Measurements from ENCODE around the gene PATE1.

Gene PATE1

DNA sequence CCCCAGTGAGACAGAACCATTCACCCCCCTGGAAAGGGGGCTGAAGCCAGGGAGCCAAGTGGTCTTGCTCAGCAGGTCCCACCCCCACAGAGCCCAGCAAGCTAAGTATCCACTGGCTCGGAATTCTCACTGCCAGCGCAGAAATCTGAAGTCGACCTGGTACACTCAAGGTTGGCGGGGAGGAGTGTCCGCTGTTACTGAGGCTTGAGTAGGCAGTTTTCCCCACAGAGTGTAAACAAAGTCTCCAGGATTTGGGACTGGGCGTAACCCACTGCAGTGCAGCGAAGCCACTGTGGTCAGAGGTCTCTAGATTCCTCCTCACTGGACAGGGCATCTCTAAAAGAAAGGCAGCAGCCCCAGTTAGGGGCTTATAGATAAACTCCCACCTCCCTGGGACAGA lies 10.0 kb downstream of the PATE1 start:
- peaks cover 0 to 2% (median 0%) of the 10 kb centered on the region in 5 donors for H3K27me3 ChIP-seq (ENCODE audit: control insufficient read depth in 5 of 5, insufficient read depth in 4 of 5, low read length in 5 of 5)
- H3K4me3 ChIP-seq (ENCODE audit: low read depth in 1 of 5, low read length in 5 of 5), result no peak overlapping the region
- no peaks in the 10 kb centered on the region for H3K4me1 ChIP-seq (ENCODE audit: control insufficient read depth in 5 of 5, insufficient read depth in 5 of 5, low read length in 5 of 5)
- no peak overlapping the region for H3K27ac ChIP-seq (ENCODE audit: low read depth, low read length)
- no peaks in the 10 kb centered on the region for H3K36me3 ChIP-seq (ENCODE audit: control insufficient read depth in 5 of 5, insufficient read depth in 5 of 5, low read length in 5 of 5)
- H3K9me3 ChIP-seq (ENCODE audit: control insufficient read depth in 5 of 5, low read length in 5 of 5), result peaks cover 0 to 4% (median 0%) of the 10 kb centered on the region in 5 donors
- H3K9ac ChIP-seq (ENCODE audit: low read length in 5 of 5), result no peak overlapping the region

DNA sequence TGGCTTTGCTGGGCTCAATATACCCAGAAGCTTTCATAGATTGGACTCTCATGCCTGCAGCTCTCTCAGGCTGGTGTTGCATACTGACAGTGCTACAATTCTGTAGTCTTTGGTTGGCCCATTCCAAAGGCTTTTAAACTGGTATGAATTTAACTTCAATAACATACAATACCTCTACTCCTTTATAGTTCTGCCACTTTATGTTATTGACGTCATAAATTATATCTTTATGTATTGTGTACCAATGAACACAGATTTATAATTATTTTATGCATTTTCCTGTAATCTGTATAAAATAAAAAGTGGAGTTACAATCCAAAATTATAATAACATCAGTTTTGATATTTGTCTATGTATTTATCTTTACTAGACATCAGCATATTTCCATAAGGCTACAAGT lies 16.4 kb downstream of the PATE1 start:
- H3K27ac ChIP-seq (ENCODE audit: low read depth, low read length), result no peak overlapping the region
- H3K9me3 ChIP-seq (ENCODE audit: control insufficient read depth in 5 of 5, low read length in 5 of 5), result peaks cover 0 to under 1% (median 0%) of the 10 kb centered on the region in 5 donors
- no peaks in the 10 kb centered on the region for H3K4me1 ChIP-seq (ENCODE audit: control insufficient read depth in 5 of 5, insufficient read depth in 5 of 5, low read length in 5 of 5)
- peaks cover 0 to 3% (median 0%) of the 10 kb centered on the region in 5 donors for H3K27me3 ChIP-seq (ENCODE audit: control insufficient read depth in 5 of 5, insufficient read depth in 4 of 5, low read length in 5 of 5)
- H3K4me3 ChIP-seq (ENCODE audit: low read depth in 1 of 5, low read length in 5 of 5), result no peak overlapping the region
- H3K9ac ChIP-seq (ENCODE audit: low read length in 5 of 5), result no peak overlapping the region
- no peaks in the 10 kb centered on the region for H3K36me3 ChIP-seq (ENCODE audit: control insufficient read depth in 5 of 5, insufficient read depth in 5 of 5, low read length in 5 of 5)

DNA sequence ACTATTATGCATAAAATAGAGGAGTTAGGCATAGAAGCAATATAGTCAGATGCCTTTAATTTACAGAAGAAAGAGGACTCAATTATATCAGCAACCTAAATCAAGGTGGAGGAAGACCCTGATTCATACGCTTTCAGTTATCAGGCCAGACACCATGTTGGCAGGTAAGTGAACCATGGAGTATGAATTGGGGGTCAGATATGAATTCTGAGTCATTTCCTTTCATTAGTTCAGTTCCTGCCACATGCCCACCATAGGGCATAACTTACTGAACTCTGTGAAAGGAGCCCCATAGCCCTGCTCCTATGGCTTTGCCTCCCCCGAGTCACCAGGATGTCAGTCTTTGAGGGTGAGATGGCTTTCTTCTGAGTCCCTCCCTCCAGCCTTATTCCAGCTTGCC lies 17.4 kb downstream of the PATE1 start:
- H3K4me1 ChIP-seq (ENCODE audit: control insufficient read depth in 5 of 5, insufficient read depth in 5 of 5, low read length in 5 of 5), result no peaks in the 10 kb centered on the region
- no peak overlapping the region for H3K9ac ChIP-seq (ENCODE audit: low read length in 5 of 5)
- H3K4me3 ChIP-seq (ENCODE audit: low read depth in 1 of 5, low read length in 5 of 5), result no peak overlapping the region
- no peak overlapping the region for H3K27ac ChIP-seq (ENCODE audit: low read depth, low read length)
- H3K36me3 ChIP-seq (ENCODE audit: control insufficient read depth in 5 of 5, insufficient read depth in 5 of 5, low read length in 5 of 5), result no peaks in the 10 kb centered on the region
- H3K27me3 ChIP-seq (ENCODE audit: control insufficient read depth in 5 of 5, insufficient read depth in 4 of 5, low read length in 5 of 5), result peaks cover 0 to 3% (median 0%) of the 10 kb centered on the region in 5 donors
- H3K9me3 ChIP-seq (ENCODE audit: control insufficient read depth in 5 of 5, low read length in 5 of 5), result no peaks in the 10 kb centered on the region

DNA sequence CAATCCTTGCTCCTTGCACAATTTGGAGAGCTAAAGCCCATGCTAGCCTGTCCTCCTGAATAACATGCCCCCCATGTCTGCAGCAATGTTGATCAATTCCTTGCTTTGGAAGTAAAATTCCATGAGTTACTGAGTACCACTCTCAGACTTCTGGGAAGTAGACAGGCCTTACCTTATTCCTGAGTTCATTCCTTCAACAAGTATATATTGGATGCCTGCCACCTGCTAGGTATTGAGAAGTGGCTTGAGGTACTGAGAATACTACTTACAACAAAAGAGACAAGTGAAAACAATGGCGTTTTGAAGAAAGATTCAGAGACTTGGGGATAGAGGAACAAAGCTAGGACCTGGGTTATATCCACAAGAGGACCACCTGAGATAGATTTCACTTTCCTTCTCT lies 20.2 kb downstream of the PATE1 start:
- H3K4me1 ChIP-seq (ENCODE audit: control insufficient read depth in 5 of 5, insufficient read depth in 5 of 5, low read length in 5 of 5), result no peaks in the 10 kb centered on the region
- no peaks in the 10 kb centered on the region for H3K9me3 ChIP-seq (ENCODE audit: control insufficient read depth in 5 of 5, low read length in 5 of 5)
- no peak overlapping the region for H3K9ac ChIP-seq (ENCODE audit: low read length in 5 of 5)
- H3K36me3 ChIP-seq (ENCODE audit: control insufficient read depth in 5 of 5, insufficient read depth in 5 of 5, low read length in 5 of 5), result no peaks in the 10 kb centered on the region
- no peak overlapping the region for H3K4me3 ChIP-seq (ENCODE audit: low read depth in 1 of 5, low read length in 5 of 5)
- peaks cover 0 to 3% (median 0%) of the 10 kb centered on the region in 5 donors for H3K27me3 ChIP-seq (ENCODE audit: control insufficient read depth in 5 of 5, insufficient read depth in 4 of 5, low read length in 5 of 5)
- H3K27ac ChIP-seq (ENCODE audit: low read depth, low read length), result no peak overlapping the region

DNA sequence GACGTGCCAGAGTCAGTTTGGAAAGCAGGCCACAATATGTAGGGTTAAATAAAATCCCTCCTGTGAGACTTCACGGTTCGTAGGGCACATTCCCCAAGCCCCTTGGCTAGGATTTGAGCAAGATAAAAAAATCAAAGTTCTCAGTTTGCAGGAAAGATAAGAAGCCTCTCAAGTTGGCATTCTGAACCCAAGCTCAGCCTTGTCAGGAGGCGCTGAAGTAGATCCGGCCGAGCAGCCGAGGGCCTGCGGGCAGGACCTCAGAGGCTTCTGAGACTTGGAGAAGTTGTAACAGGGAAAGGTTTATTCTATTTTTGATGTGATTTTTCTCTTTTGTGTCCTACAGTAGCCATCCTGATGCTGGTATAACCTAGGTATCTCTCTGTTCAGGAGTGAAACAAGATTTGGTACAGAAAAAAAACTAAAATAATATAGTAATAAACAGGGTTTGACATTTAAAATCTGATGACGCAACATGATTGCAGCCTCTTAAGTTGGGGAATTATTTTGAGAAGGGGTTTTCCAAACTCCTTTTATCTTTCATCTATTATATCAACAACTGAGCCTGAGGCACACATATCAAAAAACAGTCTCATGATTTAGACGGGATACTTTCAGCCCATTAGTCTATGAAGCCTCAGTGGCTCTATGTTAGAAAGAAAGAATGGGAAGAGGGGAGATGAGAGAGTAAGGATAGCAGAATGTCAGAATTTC lies 22.4 kb downstream of the PATE1 start:
- Histone ChIP-seq H3K36me3 (ENCODE audit: control insufficient read depth in 5 of 5, insufficient read depth in 5 of 5, low read length in 5 of 5) (no peaks in the 10 kb centered on the region), H3K4me3 (ENCODE audit: low read depth in 1 of 5, low read length in 5 of 5) (no peak overlapping the region), H3K27me3 (ENCODE audit: control insufficient read depth in 5 of 5, insufficient read depth in 4 of 5, low read length in 5 of 5) (peaks cover 0 to 3% (median 0%) of the 10 kb centered on the region in 5 donors), H3K9ac (ENCODE audit: low read length in 5 of 5) (no peak overlapping the region), H3K4me1 (ENCODE audit: control insufficient read depth in 5 of 5, insufficient read depth in 5 of 5, low read length in 5 of 5) (peaks cover 0 to 8% (median 0%) of the 10 kb centered on the region in 5 donors), H3K27ac (ENCODE audit: low read depth, low read length) (no peak overlapping the region), H3K9me3 (ENCODE audit: control insufficient read depth in 5 of 5, low read length in 5 of 5) (no peaks in the 10 kb centered on the region)

DNA sequence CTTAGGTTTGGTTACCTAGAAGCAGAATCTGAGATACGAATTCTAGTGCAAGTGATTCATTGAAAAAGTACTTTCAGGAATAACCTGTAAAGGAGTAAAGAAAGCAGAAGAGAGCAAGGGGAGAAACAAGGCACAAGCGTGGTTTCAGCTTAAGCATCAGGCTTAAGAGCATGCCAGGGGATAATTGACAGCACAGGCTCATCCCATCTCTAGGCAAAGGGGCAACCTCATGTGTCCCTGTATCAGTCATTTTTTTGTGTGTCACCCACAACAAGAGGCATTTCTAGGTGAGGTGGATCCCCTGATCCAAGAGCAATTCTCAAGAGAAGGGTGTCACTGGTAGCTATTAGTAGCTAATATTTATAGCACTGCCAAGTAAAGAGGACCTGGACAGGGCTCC lies 24.5 kb downstream of the PATE1 start:
- Histone ChIP-seq H3K36me3 (ENCODE audit: control insufficient read depth in 5 of 5, insufficient read depth in 5 of 5, low read length in 5 of 5) (no peaks in the 10 kb centered on the region), H3K27ac (ENCODE audit: low read depth, low read length) (no peak overlapping the region), H3K4me3 (ENCODE audit: low read depth in 1 of 5, low read length in 5 of 5) (no peak overlapping the region), H3K9me3 (ENCODE audit: control insufficient read depth in 5 of 5, low read length in 5 of 5) (no peaks in the 10 kb centered on the region), H3K9ac (ENCODE audit: low read length in 5 of 5) (no peak overlapping the region), H3K4me1 (ENCODE audit: control insufficient read depth in 5 of 5, insufficient read depth in 5 of 5, low read length in 5 of 5) (peaks cover 0 to 11% (median 0%) of the 10 kb centered on the region in 5 donors), H3K27me3 (ENCODE audit: control insufficient read depth in 5 of 5, insufficient read depth in 4 of 5, low read length in 5 of 5) (peaks cover 0 to 3% (median 0%) of the 10 kb centered on the region in 5 donors)

DNA sequence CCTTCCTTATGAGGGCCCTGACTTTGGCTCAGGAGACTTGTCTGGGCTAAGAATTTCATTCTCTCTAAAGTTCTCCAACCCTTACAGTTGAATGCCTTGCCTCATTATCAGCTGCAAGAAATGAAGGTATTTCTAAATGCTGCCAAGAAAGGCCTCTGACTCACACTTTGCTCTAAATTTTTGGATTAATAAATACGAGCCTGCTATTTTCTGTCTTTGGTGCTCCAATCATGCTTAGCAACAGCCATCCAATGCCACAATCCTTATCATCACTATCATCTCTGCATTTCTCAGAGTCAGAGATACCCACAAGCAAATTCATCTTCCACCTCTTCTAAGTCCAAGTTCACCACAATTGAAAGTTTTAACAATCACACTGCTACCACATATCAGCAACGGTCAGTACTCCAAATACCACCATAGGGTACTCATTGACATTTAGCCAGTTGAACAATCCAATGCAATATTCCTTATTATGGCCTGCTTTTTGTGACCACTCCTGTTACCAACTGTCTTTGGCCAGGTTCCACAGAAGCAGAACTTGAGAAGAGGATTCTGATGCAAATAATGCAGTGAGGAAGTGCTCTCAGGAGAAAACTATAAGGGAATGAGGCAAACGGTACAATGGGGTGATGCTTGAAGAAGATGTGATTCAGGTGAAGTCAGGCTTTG lies 26.9 kb downstream of the PATE1 start:
- no peaks in the 10 kb centered on the region for H3K9me3 ChIP-seq (ENCODE audit: control insufficient read depth in 5 of 5, low read length in 5 of 5)
- no peak overlapping the region for H3K27ac ChIP-seq (ENCODE audit: low read depth, low read length)
- H3K9ac ChIP-seq (ENCODE audit: low read length in 5 of 5), result no peak overlapping the region
- no peaks in the 10 kb centered on the region for H3K36me3 ChIP-seq (ENCODE audit: control insufficient read depth in 5 of 5, insufficient read depth in 5 of 5, low read length in 5 of 5)
- no peak overlapping the region for H3K4me3 ChIP-seq (ENCODE audit: low read depth in 1 of 5, low read length in 5 of 5)
- H3K4me1 ChIP-seq (ENCODE audit: control insufficient read depth in 5 of 5, insufficient read depth in 5 of 5, low read length in 5 of 5), result peaks cover 0 to 11% (median 0%) of the 10 kb centered on the region in 5 donors
- H3K27me3 ChIP-seq (ENCODE audit: control insufficient read depth in 5 of 5, insufficient read depth in 4 of 5, low read length in 5 of 5), result peaks cover 0 to 3% (median 0%) of the 10 kb centered on the region in 5 donors

DNA sequence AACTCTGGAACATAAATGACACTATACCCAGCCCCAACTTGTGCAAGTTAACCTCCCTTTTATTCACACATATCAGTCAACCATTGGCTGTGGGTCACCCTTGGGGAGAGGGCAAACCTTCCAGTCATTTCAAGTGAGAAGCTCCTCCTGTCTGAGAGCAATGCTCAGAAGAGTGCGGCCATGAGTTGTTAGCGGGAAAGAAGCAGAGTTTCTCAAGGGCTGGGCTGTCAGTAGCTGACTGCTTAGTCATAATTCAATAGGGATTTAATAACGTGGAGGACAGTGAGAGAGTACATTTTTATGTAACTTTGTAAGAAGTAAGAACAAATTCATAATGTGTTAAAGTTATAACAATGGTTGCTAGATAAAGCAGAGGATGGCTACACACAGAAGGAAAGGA lies 27.4 kb downstream of the PATE1 start:
- H3K9ac ChIP-seq (ENCODE audit: low read length in 5 of 5), result no peak overlapping the region
- H3K27me3 ChIP-seq (ENCODE audit: control insufficient read depth in 5 of 5, insufficient read depth in 4 of 5, low read length in 5 of 5), result peaks cover 0 to 3% (median 0%) of the 10 kb centered on the region in 5 donors
- H3K9me3 ChIP-seq (ENCODE audit: control insufficient read depth in 5 of 5, low read length in 5 of 5), result no peaks in the 10 kb centered on the region
- no peaks in the 10 kb centered on the region for H3K36me3 ChIP-seq (ENCODE audit: control insufficient read depth in 5 of 5, insufficient read depth in 5 of 5, low read length in 5 of 5)
- H3K27ac ChIP-seq (ENCODE audit: low read depth, low read length), result no peak overlapping the region
- H3K4me3 ChIP-seq (ENCODE audit: low read depth in 1 of 5, low read length in 5 of 5), result no peak overlapping the region
- H3K4me1 ChIP-seq (ENCODE audit: control insufficient read depth in 5 of 5, insufficient read depth in 5 of 5, low read length in 5 of 5), result peaks cover 0 to 11% (median 0%) of the 10 kb centered on the region in 5 donors

DNA sequence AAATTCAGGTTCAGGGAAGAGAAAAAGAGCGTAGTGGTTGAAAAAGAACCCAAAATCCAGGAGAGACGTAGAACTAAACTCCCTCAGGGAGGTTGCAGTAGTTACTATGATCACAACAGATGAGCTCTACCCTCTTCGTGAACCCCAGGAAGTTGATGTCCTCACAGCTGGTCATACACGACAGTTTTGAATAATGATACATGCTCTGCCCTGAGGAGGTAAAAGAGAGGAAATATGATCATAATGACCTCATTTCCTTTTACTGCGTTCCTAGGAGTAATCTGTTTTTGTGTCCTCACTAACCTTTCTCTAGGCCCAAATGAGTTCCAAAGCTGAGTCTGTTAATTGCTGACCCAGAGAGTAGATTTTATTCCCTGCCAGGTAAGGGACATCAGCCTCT lies 31.2 kb downstream of the PATE1 start:
- Histone ChIP-seq H3K9ac (ENCODE audit: low read length in 5 of 5) (no peak overlapping the region), H3K27ac (ENCODE audit: low read depth, low read length) (no peak overlapping the region), H3K4me3 (ENCODE audit: low read depth in 1 of 5, low read length in 5 of 5) (no peak overlapping the region), H3K4me1 (ENCODE audit: control insufficient read depth in 5 of 5, insufficient read depth in 5 of 5, low read length in 5 of 5) (peaks cover 0 to 11% (median 0%) of the 10 kb centered on the region in 5 donors), H3K27me3 (ENCODE audit: control insufficient read depth in 5 of 5, insufficient read depth in 4 of 5, low read length in 5 of 5) (no peaks in the 10 kb centered on the region), H3K9me3 (ENCODE audit: control insufficient read depth in 5 of 5, low read length in 5 of 5) (no peaks in the 10 kb centered on the region), H3K36me3 (ENCODE audit: control insufficient read depth in 5 of 5, insufficient read depth in 5 of 5, low read length in 5 of 5) (no peaks in the 10 kb centered on the region)

DNA sequence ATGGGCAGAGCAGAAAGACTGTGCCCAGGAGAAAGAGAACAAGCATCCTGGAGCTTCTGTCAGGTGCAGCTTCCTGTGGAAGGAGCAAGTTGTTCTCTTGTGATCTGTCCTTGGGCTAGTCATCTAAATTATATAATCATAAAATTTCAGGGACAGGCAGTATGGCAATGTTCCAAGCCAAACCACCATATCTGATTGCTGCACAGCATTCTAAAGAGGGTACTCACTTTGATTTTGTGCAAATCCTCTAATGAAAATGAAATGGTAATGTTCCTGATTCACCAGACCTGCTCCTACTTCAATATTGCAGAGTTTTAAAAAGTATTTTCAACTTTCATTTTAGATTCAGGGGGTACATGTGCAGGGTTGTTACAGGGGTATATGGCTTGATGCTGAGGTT lies 32.6 kb downstream of the PATE1 start, which contains the start of gene PATE2:
PATE2 (minus strand) TSS at position 101 of the 400 bp plus-strand sequence; CDS start at position 46, 55 bp downstream.
- Histone ChIP-seq H3K4me1 (ENCODE audit: control insufficient read depth in 5 of 5, insufficient read depth in 5 of 5, low read length in 5 of 5) (peaks cover 0 to 2% (median 0%) of the 10 kb centered on the region in 5 donors), H3K36me3 (ENCODE audit: control insufficient read depth in 5 of 5, insufficient read depth in 5 of 5, low read length in 5 of 5) (no peaks in the 10 kb centered on the region), H3K4me3 (ENCODE audit: low read depth in 1 of 5, low read length in 5 of 5) (no peak within 1 kb of the TSS), H3K27ac (ENCODE audit: low read depth, low read length) (no peak within 1 kb of the TSS), H3K9ac (ENCODE audit: low read length in 5 of 5) (no peak within 1 kb of the TSS), H3K9me3 (ENCODE audit: control insufficient read depth in 5 of 5, low read length in 5 of 5) (no peaks in the 10 kb centered on the region), H3K27me3 (ENCODE audit: control insufficient read depth in 5 of 5, insufficient read depth in 4 of 5, low read length in 5 of 5) (no peaks in the 10 kb centered on the region)
